Right lobe of liver (tissue), 4 donors: ENCODE data around the gene TMEM80.

Experiments used
- CTCF ChIP-seq, 4 donors: fragments of 200-600 bp in 3 of 4; fragments of 450-650 bp in 1 of 4; IDR thresholded peaks; one replicate each; pipeline versions ENCODE4 v1.5.1 to v1.8.0; 2016 to 2022; ENCODE audit warnings: antibody characterized with exemption in 4 of 4, mild to moderate bottlenecking in 2 of 4
- POLR2A ChIP-seq: fragments of 450-650 bp; IDR thresholded peaks from one replicate; pipeline ENCODE4 v1.6.1; 2017; ENCODE audit warnings: antibody characterized with exemption, mild to moderate bottlenecking
- donor health status: DM: no; HTN: no; CAD: no.
- donor health status: DM: no; HTN: no; CAD: no.
- donor health status: DM: no; HTN: yes; CAD: no.

GRCh38 chr11:704228-704674, 8.6 kb downstream of the TMEM80 start:
- TF ChIP-seq POLR2A (no peak), CTCF (IDR thresholded peaks at IDR 0.05) (no peak)
